Activated gamma-delta T cell treated with anti-CD3 and anti-CD28 coated beads, Interleukin-2, amount 50 U/mL, for 16 hours (primary cell): ENCODE measurements around the gene ARHGAP26.

ENCODE experiments used
- DNase-seq: peaks from one replicate; pipeline ENCODE4 v3.0.0-alpha.2; 2020; ENCODE audit warnings: low read depth

Gene ARHGAP26

DNA sequence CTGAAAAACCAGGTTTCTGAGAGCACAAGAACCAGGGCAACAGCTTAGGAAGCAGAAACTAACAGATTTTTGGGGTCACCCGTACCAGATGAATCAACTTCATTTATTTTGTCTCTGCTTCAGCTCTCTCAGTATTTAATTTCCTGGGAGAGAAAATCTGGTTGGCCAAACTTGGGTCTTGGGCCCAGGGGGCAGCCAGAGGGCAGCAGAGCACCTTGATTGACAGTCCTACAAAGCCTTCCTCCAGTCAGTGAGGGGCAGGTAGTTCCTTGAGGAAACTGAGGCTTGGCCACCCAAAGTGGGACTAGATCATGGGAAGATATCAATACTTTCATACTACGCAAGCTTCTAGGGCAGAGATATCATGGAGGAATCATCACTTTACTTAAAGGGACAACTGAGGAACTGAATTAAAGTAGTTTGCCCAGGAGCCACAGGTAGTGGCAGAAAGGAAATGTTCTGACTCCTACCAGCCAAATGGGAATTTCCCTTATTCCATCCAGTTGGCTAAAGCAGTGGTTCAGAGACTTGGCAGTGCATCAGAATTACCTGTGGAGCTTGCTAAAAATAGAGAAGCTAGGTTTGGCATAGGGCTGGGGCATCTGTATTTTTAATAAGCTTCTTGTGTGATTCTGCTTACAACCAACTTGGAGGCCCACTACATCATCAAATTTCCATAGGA, 21.5 kb upstream of the ARHGAP26 start:
- peak; percentile 47 for DNase-seq

DNA sequence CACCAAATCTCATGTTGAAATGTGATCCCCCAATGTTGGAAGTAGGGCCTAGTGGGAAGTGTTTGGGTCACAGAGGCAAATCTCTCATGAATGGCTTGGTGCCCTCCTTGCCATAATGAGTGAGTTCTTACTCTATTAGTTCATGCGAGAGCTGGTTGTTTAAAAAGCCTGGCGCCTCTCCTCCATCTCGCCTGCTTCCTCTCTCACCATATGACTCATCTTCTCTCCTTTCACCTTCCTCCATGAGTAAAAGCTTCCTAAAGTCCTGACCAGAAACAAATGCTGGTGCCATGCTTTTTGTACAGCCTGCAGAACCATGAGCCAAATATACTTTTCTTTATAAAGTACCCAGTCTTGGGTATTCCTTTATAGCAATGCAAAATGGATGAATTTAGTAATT, 20.9 kb upstream of the ARHGAP26 start:
- no peak for DNase-seq

DNA sequence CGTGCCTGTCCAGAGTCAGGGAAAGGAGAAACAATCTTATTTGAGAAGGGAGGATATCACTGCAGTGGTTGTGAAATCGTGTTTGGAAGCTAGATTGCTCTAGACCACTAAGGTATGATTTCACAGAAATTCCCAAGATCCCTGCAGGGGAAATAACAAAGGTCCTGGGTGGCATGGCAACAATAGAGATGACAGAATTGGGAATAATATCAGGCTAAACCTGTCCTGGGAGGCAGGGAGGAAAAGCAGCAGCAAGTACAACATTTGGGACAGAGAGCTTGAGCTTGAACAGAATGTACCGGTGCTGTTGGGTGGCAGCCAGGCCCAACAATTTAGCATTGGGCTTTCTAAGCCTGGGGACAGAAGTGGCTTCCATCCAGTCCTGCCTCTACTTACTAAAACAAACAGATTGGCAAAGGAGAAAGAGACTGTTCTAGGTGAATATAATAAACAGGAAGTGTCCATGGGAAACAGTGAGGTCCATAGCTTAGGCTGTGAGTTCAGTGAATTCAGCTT, 17.0 kb upstream of the ARHGAP26 start:
- DNase-seq: no peak

DNA sequence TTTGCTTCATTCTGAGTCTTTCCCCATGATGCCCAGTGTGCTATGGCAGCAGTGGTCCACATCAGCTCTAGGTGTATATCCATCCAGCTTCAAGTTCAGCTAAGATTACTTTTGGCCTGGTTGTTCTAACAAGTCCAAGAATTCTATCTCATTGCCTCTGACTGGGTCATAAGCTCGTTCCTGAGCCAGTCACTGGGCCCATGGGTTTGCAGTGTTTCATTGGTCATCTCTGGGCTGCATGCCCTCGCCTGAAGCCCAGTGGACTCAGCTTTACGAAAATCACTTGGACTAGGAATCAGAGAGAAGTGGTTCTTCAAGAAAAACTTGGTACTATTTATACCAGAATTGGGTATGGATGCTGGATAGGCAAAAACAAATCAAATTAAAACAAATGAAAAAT, 16.1 kb upstream of the ARHGAP26 start:
- DNase-seq: no peak

DNA sequence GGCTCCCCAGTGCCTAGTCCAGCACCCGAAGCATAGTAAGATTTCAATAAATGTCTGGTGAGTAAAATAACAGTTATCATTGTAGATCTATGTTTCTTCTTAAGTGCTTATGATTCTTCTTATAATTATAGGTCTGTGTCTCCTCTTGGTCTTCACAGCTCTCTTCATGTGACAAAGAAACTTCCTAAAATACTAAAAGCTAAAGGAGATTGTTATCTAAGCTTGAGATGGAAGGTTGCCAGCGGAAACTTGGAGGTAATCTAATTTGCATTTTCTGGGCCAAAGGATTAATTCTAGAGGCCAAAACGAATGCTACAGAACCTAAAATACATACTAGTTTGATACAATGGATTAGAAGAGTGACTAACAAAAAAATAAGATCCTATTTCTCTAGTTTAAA, 13.6 kb upstream of the ARHGAP26 start:
- no peak for DNase-seq

DNA sequence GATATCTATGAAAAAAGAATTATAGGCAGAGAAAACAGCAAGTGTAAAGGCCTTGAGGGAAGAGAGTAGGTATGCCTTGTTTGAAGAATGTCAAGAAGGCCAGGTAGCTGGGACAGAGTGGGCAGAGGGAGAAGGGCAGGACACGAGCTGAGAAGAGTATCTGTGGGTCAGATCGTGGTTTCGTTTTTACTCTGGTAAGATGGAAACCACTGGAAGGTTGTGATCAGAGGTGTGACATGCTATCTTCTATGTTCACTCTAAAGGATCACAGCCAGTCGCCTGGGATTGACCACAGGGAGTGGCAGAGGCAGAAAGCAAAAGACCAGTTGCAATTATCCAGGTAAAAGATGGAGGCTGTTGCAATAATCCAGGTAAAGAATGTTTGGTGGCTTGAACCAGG, 12.6 kb upstream of the ARHGAP26 start:
- no peak for DNase-seq

DNA sequence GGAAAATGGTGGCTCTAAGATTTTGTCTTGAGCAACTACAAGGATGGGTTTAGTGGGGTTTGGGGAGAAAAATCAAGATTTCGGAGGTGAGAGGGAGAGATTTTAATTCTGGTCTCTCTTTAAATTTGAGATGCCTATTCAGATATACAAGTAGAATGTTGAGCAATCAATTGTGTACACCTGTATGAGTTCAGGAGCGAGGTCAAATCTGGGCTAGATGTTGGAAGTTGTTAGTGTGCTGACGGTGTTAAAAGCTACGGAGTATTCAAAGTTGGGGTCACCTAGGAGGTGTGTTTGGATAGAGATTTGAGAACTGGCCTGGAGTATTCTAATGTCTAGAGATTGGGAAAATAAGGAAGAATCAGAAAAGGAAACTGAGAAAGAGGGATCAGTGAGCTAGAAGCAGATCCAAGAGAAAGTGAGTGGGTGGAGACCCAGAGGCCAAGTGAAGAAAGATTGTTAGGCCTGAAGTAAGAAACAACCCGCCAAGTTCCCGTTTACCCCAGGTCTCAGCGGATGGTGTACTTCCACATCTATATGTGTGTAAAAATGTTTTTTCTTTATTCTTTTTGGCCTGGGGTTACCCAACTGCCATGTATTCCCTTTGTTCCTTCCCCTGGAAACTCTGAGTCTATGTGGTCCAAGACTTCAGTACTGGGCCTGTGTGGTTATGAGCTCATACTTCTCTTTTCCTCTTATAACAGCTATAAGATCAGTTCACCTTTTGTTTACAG, 11.9 kb upstream of the ARHGAP26 start:
- no peak for DNase-seq

DNA sequence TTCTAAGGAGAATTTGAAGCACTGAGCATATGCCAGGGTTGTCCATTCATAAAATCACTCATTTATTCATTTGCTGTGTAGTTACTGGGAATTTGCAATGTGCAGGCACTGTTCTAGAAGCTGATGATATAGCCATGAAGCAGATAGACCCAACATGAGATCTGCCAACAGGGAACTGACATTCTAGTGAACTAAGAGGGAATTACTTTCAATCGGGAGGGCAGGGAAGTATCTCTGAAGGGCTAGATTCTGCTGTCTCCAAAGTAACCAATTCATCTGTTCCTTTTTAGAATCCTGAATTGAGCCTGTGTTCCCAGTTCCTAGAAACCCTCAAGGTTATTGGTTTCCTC, 11.4 kb upstream of the ARHGAP26 start:
- no peak for DNase-seq

DNA sequence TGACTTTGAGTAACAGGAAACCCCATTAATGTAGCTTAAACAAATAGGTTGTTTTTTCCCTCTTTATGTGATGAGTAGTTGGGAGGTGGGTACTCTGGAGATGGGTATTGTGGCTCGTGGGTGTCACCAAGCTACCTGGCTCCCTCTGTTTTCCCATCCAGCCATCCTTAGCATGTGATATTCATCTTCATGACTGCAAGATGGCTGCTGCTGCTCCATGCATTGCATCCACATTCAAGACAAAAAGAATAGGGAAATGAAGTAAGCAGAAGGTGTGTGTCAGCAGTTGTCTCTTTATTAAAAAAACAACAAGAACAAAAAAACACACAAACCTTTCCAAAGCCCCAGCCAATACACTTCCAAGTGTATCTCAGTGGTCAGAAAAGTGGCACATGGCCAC, 6.5 kb upstream of the ARHGAP26 start:
- no peak for DNase-seq

DNA sequence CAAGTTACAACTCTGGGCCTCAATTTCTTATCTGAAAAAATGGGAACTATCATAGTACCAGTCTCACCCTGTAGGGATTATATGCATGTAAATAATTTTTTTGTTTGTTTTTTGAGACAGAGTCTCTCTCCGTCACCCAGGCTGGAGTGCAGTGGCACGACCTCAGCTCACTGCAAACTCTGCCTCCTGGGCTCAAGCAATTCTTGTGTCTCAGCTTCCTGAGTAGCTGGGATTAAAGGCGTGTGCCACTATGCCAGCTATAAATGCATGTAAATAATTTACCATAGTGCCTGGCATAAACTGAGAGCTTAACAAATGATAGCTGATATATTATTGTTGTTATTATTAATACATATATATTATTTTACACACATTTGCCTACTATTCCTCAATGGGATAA, 3.0 kb upstream of the ARHGAP26 start:
- no peak for DNase-seq

DNA sequence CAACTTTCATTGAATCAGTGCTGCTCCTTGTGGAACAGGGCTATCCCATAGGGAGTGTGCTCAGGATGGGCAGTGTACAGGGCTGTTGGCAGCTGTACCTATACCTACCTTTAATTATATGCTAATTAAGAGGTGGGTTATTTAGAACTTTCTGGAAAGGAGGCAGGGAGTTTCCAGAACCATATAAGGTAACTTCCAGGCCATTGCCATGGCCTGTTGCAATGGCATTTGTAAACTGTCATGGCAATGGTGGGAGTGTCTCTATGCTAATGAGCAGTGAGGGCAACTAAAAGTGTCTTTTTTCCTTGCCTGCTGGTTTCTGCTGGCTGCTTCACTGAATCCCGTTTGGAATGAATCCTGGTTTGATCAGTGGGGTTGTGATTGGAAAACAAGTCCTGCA, 2.3 kb upstream of the ARHGAP26 start:
- no peak for DNase-seq

DNA sequence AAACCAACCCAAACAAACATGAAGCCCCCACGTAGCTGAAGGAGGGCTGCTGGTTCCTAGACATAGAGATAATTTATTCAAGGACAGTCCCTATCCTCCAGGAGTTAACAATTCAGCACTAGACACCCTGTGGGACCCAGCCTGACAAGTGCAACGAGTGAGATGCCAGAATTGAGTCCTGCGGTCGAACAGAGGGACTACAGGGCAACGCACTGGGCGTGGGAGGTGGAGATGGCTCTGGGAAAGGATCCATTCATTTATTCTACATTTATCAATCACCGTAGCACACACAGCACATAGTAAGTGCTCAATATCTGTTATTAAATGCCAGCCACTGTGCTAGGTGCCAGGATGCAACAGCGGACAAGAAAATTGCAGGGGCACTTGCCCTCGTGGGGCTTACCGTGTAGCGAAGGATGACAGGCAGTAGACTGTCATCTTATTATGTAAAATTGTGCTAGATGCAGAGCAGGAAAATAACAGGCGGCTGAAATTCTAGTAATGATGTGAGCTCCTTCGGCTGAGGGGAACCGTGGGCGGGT, 855 bp upstream of the ARHGAP26 start:
- DNase-seq: no peak

DNA sequence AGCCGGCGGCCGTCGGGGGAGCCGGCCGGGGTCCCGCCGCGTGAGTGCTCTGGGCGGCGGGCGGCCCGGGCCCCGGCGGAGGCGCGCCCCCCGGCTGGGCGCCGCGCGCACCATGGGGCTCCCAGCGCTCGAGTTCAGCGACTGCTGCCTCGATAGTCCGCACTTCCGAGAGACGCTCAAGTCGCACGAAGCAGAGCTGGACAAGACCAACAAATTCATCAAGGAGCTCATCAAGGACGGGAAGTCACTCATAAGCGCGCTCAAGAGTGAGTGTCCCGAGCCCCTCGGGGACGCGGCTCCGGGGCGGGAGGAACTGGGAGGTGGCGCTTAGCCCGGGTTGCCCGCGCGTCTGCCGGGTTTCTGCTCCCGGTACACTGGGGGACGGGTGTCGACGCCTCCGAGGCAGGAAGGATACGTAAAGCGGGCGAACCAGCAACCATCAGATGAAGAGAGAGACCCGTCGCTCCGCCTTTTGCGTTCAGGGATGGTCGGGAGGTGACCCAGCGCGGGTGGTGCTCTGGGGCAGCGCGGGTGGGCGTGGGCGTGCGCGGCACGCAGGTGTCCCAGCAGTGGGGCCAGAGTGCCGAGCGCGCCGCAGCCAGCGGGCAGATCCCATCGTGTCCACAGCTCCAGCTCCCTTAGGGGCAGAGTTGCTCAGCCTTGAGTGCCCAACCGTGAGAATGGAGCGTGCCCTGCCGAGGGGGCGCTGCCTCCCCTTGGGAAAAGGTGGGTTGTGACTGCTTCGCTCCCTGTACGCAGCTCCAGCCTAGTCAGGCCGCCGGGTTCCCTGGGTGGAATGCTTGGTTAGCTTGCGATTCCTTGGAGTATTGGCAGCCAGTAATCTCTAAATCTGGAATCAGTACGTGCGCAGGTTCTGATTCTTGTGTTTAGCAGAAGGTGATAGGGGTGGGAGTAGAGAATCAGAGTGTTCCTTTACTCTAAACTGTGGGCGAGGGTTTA, 753 bp downstream of the ARHGAP26 start:
- peak; percentile 42 for DNase-seq

DNA sequence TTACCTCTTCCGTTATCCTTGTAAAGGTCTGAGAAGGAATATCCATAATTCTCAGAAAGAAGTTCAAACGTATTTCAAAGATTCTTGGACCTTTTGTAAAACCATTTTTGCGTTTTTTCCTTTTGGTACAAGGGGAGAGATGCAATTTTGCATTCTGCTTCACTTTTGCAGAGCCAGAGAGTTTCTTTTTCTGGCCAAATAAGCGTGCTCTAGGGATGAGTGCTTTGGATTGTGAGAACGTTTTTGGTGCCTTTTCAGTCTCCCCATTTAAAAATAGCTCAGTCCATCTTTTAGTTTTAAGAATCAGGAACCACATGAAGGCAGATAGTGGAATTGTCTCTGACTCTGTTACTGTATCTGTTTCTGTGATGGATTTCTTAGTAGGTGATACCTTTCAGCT, 1.5 kb downstream of the ARHGAP26 start:
- DNase-seq: no peak

DNA sequence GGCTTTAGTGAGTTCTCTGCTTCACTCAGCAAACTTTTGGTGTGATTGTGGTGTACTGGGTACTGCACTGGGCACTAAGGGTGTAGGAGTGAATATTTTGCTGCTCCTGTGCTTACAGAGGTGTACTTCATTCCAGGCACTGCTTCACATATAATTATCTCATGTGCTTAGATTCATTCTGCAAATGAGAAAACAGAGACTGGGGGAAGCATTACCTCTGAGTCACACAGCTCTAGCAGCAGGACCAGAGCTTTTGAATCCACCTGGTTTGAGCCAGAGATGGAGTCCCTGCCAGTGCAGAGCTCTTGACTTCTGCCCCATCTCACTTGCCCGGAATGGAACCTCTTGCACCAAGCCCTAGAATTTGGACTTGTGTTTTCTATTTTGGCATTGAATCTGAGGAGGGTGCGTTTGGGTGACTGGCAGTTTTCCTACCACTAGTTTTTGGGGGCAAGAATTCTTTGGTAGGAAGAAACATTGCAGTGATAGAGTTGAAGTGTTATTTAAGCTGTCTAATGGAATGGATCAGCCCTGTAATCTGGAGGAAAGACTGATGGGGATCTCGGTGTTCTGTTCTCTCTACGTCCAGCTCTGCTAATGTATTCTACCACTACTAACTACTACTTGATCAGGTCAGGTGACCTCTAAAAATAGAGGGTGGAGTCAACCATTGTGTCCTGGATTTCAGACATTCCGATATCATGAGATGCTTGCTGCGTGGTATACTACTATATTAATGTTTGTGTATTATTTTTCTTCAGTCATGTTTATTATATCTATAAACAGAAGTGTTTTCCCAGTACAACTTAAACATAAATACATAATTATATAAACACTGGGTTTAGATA, 2.5 kb downstream of the ARHGAP26 start:
- no peak for DNase-seq

DNA sequence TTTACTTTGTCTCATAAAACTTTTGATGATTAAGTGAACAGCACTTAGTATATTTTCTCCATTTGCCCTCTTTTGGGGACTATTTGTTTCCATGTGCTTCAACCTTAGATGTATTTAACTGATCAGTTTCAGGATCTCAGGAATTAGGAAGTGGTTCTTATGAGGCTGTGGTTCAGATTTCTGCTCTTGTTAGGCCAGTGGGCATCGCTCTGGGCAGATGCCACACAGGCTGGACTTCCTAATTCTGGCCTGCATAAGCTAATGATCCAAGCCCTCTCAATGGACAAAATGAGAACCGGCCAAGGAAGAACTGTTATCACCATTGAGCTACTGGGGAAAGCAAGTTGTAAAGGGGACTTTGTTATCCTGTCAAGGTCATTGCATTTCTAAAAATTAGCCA, 6.9 kb downstream of the ARHGAP26 start:
- DNase-seq: no peak

DNA sequence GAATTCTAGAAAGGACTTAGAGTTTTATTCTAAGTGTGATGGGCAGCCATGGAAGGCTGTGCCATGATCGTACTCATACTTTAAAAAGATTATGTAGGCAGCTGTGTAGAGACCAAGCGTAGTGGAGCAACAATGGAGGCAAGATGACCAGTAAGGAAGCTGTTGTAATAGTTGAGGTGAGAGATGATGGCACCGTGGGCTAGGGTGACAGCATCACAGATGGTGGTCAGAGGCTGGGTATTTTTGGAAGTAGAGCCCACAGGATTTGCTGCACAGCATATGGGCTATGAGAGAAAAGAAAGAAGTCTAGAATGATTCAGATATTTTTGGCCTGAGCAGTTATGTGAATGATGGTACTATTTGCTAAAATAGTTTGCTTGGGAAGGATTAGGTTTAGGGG, 7.7 kb downstream of the ARHGAP26 start:
- no peak for DNase-seq

DNA sequence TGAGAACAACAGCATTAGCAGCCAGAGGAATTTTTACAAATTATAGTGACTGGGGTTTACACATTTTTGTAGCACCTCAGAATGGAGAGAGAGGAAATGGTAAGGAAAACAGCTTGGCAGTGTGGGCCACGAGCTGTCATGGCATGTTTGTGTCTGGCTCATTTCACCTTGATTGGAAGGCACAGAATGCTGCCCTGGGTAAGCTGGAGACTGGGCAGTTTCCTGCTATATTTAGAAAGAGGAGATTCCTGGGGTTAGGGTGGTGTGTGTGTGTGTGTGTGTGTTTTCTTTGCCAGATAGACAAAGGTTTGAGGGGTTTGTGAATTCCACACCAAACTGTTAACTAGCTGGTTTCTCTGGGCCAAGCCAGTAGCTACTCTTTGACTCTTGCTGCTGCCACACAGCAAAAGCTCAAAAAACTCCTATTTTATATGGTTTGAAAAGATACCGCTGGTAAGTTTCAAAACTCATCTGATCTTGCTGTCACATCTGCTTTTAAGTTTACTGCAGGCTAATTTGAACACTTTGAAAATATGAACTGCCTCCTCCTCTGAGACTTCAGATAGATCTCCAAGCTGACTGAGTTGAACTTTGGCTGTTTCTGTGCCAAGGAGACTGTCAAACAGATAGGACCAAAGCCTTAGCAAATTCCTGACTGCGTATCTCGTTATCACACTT, 9.1 kb downstream of the ARHGAP26 start:
- no peak for DNase-seq

DNA sequence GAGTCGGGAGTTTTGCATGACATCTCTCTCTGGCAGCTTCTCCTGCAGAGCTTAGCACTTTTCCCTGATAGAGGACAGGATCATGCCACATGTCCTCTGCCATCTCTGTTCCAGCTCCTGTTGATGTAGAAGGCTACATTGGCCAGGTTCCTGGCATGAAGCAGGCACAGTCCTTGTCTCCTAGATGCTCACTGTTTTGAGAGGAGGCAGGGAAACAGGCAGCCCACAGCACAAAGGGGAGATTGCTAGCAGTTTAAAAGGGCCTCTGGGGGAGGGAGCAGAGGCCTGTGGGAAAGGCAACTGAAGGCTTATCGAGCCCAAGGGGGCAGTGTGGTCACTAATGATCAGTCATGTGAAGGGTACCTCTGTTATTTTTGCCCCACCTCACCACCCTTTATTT, 10.7 kb downstream of the ARHGAP26 start:
- no peak for DNase-seq

DNA sequence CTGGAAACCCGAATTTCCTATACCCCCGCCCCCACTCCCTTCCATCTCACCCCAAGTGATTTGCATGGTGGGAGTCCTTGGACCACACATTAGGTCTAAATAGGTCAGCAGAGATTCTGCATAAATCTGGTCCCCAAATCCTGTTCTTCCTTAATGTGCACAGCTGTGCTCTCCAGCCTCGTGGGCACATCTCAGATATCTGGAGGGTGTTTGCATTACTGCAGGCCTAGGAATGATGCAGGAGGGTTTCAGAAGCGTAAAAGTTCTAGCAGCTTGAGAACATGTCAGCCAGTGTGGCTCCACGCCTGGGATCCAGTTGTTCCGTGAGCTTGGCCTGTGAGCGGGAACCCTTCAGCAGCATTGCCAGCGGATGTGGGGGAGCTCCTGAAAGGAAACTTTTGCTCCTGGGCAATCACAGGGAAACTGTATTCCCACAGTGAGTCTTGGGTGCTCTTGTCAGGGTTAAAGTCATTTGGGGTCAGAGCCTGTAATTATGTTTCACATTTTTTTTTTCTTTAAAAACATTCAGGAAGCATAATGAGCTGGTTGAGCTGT, 12.9 kb downstream of the ARHGAP26 start:
- DNase-seq: no peak
